ENCODE results near the gene ELP4. TPM values are rescaled to one million over a fixed set of nuclear protein-coding genes. Genes with fewer than 3 reads are reported as not detected.
"Not testable (repeated sequence)": the region's sequence is repeated elsewhere in the genome, so short reads cannot be mapped to it uniquely, and the experiment has no call there.

Gene ELP4
- total and polyA plus RNA-seq, 9 of the 15 experiments (the other 6 are each of a cell fraction or from before 2014, with no cell fraction given), result 24.1 to 60.3 (median 38.7) TPM

GRCh38 chr11:31575764-31576163 lies 66.2 kb downstream of the ELP4 start:
- in situ Hi-C loops (cut with MboI); H3K9me1 ChIP-seq (ENCODE audit: control insufficient read depth, insufficient read depth, low read length); intact Hi-C loops (cut with micrococcal nuclease); ATAC-seq; H3K79me2 ChIP-seq (ENCODE audit: control insufficient read depth, insufficient read depth, low read length); H3K9ac ChIP-seq (ENCODE audit: insufficient read depth in 1 of 2, low read depth in 2 of 2, low read length in 2 of 2); DNase-seq (ENCODE audit: extremely low read depth in 1 of 4, low spot score in 3 of 4); H3K9me3 ChIP-seq (replicated peaks; ENCODE audit: control insufficient read depth, insufficient read depth, low read depth, low read length); CTCF ChIA-PET (ENCODE audit: low intra/inter-chr PET ratio); BruUV-seq (replicated peaks); H3K27ac ChIP-seq (ENCODE audit: extremely low read depth, low read depth, low read length); H3K4me2 ChIP-seq (ENCODE audit: insufficient read depth, low read length); H3K4me3 ChIP-seq; FAIRE-seq; H3K4me1 ChIP-seq (replicated peaks in 1 of 2; ENCODE audit: control insufficient read depth in 2 of 2, insufficient read depth in 2 of 2, low read length in 2 of 2); H4K20me1 ChIP-seq (replicated peaks; ENCODE audit: control insufficient read depth, insufficient read depth, low read length); H3K36me3 ChIP-seq (ENCODE audit: control insufficient read depth, insufficient read depth, low read length); H2AFZ ChIP-seq (ENCODE audit: low read depth, low read length); H3K27me3 ChIP-seq (ENCODE audit: control insufficient read depth in 2 of 2, insufficient read depth in 2 of 2, low read length in 2 of 2): not testable (repeated sequence)
- TF ChIP-seq ZNF354B (CRISPR knock-in tag; IDR thresholded peaks at IDR 0.05) (0 out of 2 replicates have a peak, but pooled peaks have one; percentile 40), ZNF507 (tag; conservative IDR thresholded peaks at IDR 0.05) (peak; percentile 90)
- WGBS (ENCODE audit: insufficient coverage, low coverage, missing lambda C conversion rate), result 90% methylated on average over 3 of the region's 3 CpGs
- POLR2A ChIA-PET, result interaction anchor here (0.6 kb wide), 1 partner anchor 97 kb away, joined by 3 read pairs; no protein-coding TSS in a partner anchor

- intact Hi-C loops (cut with micrococcal nuclease); H3K9me3 ChIP-seq (replicated peaks; ENCODE audit: control insufficient read depth, insufficient read depth, low read depth, low read length); H3K4me2 ChIP-seq (ENCODE audit: insufficient read depth, low read length); H2AFZ ChIP-seq (ENCODE audit: low read depth, low read length); CTCF ChIA-PET (ENCODE audit: low intra/inter-chr PET ratio); H3K79me2 ChIP-seq (ENCODE audit: control insufficient read depth, insufficient read depth, low read length); H3K36me3 ChIP-seq (ENCODE audit: control insufficient read depth, insufficient read depth, low read length); POLR2A ChIA-PET; H3K27ac ChIP-seq (ENCODE audit: extremely low read depth, low read depth, low read length); H4K20me1 ChIP-seq (replicated peaks; ENCODE audit: control insufficient read depth, insufficient read depth, low read length); H3K4me1 ChIP-seq (replicated peaks in 1 of 2; ENCODE audit: control insufficient read depth in 2 of 2, insufficient read depth in 2 of 2, low read length in 2 of 2); BruUV-seq (replicated peaks); H3K9me1 ChIP-seq (ENCODE audit: control insufficient read depth, insufficient read depth, low read length); H3K4me3 ChIP-seq; in situ Hi-C loops (cut with MboI); DNase-seq (ENCODE audit: extremely low read depth in 1 of 4, low spot score in 3 of 4); ATAC-seq; H3K27me3 ChIP-seq (ENCODE audit: control insufficient read depth in 2 of 2, insufficient read depth in 2 of 2, low read length in 2 of 2); FAIRE-seq; H3K9ac ChIP-seq (ENCODE audit: insufficient read depth in 1 of 2, low read depth in 2 of 2, low read length in 2 of 2): not testable (repeated sequence)
- WGBS (ENCODE audit: insufficient coverage, low coverage, missing lambda C conversion rate), result 84% methylated on average over 3 of the region's 3 CpGs
- peak; percentile 84 for TF ChIP-seq ZNF146 (CRISPR knock-in tag; IDR thresholded peaks at IDR 0.05; ENCODE audit: unreplicated experiment)
Measured at GRCh38 chr11:31579412-31579811, 69.8 kb downstream of the ELP4 start.

Measured in K562 (cell line).